ACC112 (cell line): ENCODE measurements around the gene WNT9A.

ENCODE experiments used
- H2AFZ ChIP-seq: fragments of 200-600 bp; sonication (generic); one replicate; pipeline ENCODE4 v1.6.0; 2017; ENCODE audit warnings: antibody characterized with exemption, low read length; ENCODE audit not compliant: unreplicated experiment
- H3K27ac ChIP-seq: fragments of 200-600 bp; sonication (generic); 2 replicates; pipeline ENCODE4 v1.5.1; 2014; ENCODE audit warnings: low read depth, mild to moderate bottlenecking, antibody characterized with exemption, low read length, moderate library complexity
- H3K27me3 ChIP-seq: fragments of 200-600 bp; sonication (generic); 2 replicates; pipeline ENCODE4 v1.6.1; 2014; ENCODE audit warnings: mild to moderate bottlenecking, antibody characterized with exemption, low read length, moderate library complexity, mixed read lengths; ENCODE audit not compliant: insufficient read depth
- H3K36me3 ChIP-seq: fragments of 200-600 bp; sonication (generic); 2 replicates; pipeline ENCODE4 v1.6.1; 2016; ENCODE audit warnings: mild to moderate bottlenecking, antibody characterized with exemption, low read length, moderate library complexity, mixed read lengths; ENCODE audit not compliant: insufficient read depth
- H3K4me1 ChIP-seq: fragments of 200-600 bp; sonication (generic); one replicate; pipeline ENCODE4 v1.6.1; 2016; ENCODE audit warnings: low read length, mixed read lengths; ENCODE audit not compliant: insufficient read depth, unreplicated experiment, control insufficient read depth
- H3K4me3 ChIP-seq: fragments of 200-600 bp; sonication (generic); 2 replicates; pipeline ENCODE4 v1.5.1; 2014; ENCODE audit warnings: mild to moderate bottlenecking, low read depth, low read length
- H3K79me2 ChIP-seq: fragments of 200-600 bp; sonication (generic); one replicate; pipeline ENCODE4 v1.6.0; 2016; ENCODE audit warnings: low read length; ENCODE audit not compliant: control insufficient read depth, unreplicated experiment, insufficient read depth

Gene WNT9A

DNA sequence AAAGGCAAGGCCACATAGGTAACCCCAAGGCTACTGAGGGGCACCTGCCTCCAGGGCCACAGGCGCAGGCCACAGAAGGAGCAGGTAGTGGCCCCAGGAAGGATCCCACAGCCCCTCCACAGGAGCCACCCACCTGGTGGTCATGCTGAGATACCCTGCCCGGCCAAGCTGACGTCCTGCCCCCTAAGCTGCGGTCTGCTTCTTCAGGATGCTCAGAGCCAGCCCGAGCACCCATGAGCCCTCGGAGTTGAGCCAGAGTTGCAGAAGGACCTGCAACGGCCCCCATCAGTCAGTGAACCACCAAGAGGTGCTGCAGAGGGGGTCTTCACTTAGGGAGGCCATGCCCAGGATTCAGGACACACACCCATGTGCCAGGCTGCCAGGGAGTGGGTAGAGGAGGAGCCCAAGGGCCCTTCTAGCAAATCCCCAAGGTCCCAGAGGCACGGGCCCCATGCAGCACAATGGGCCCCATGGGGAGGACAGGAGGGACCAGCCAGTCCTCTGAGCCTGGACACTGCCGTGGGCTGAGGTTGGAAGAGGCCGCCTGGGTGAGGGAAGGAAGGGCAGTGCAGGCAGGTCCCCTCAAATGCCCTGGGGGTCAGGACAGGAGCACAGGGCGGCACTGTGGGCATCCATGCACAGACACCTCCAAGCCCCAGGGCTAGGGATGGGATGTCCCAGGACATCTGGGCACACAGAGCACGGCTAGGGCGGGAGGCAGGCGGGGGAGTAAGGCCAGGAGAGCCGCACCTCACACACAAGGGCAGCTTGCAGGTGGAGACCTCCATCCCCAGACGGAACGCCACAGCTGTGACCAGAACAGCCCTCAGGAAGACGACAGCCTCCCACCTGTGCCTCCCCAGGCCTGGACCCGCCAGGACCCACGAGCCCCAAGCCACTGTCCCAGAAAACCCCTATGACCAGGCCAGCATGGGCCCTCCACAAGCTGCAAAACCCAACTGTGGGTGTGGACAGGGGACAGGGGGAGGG lies 20.5 kb downstream of the WNT9A start:
- Histone ChIP-seq H3K4me1 (no peaks in the 10 kb centered on the region), H3K27ac (no peak overlapping the region), H3K79me2 (no peaks in the 10 kb centered on the region), H3K4me3 (no peak overlapping the region), H3K36me3 (no peaks in the 10 kb centered on the region), H3K27me3 (0 out of 2 replicates have a peak, but pooled peaks cover 3% of the 10 kb centered on the region), H2AFZ (no peak overlapping the region)

- Histone ChIP-seq H3K79me2 (no peaks in the 10 kb centered on the region), H3K4me1 (no peaks in the 10 kb centered on the region), H2AFZ (no peak overlapping the region), H3K36me3 (no peaks in the 10 kb centered on the region), H3K4me3 (no peak overlapping the region), H3K27me3 (0 out of 2 replicates have a peak, but pooled peaks cover 2% of the 10 kb centered on the region), H3K27ac (no peak overlapping the region)
Observed at GRCh38 chr1:227926216-227926791, 21.4 kb downstream of the WNT9A start.

- H3K4me1 ChIP-seq: no peaks in the 10 kb centered on the region
- H3K79me2 ChIP-seq: no peaks in the 10 kb centered on the region
- H3K36me3 ChIP-seq: no peaks in the 10 kb centered on the region
- H2AFZ ChIP-seq: no peak overlapping the region
- H3K27ac ChIP-seq: no peak overlapping the region
- no peaks in the 10 kb centered on the region for H3K27me3 ChIP-seq
- no peak overlapping the region for H3K4me3 ChIP-seq
Observed at GRCh38 chr1:227925582-227926198, 22.0 kb downstream of the WNT9A start.

DNA sequence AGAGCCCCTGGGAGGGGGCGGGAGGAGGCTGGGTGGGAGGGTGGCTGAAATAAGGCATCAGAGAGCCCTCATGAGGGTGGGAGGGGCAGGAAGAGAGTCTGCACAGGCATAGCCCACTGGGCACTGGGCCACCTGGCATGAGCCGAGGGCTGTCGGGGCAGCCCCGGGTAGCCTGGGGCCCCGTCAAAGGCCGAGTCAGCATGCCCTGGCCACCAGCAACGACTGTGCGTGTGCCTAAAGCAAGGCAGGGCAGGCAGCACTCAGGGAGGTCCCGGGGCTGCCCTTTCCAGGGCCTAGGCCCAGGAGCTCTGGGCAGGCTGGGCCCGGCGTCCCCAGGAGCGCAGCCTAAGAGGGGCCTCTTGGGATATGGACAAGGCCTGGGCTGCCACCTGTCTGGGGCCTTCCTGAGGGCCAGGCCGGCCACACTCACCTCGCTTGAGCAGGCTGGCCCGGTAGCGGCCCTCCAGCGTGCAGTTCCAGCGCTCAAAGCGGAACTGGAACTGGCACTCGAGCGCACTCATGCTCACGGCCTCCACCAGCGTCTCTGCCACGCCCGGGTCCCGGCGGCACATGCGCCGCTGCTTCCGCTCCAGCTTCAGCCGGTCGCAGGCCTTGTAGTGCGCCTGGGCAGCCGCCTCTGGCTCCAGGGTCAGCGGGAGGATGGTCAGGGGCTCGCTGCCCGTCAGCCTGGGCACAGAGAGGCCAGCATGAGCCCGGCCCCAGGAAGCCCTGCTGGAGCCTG lies 22.7 kb downstream of the WNT9A start:
- Histone ChIP-seq H3K4me3 (no peak overlapping the region), H3K27me3 (no peaks in the 10 kb centered on the region), H3K79me2 (no peaks in the 10 kb centered on the region), H3K27ac (no peak overlapping the region), H2AFZ (no peak overlapping the region), H3K4me1 (no peaks in the 10 kb centered on the region), H3K36me3 (no peaks in the 10 kb centered on the region)

DNA sequence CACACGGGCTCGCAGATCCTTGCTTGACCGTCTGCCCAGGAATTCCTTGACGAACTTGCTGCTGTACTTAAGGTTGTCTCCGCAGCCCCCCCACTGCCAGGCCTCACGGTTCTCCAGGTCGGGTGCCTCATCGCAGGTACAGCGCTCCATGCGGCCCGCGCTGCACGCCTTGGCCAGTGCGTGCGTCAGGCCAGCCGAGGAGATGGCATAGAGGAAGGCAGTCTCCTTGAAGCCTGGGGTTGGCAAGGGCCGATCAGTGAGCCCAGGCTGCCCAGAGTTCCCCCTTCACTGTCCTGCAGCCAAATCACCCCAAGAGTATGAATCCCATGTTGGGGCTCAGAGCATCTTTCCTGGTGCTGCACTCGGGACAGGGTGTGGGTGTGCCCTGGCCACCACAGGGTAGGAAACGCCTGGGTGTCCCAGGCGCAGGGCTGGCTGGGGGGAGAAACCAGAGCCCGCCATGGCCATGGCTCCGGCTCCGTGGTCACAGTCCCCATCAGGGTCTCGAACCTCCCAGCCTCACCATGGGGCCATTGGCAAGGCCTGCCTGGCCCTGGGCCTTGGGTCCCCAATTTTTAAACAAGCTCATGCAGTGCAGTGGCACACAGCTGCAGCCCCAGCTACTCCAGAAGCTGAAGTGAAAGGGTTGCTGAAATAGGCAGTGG lies 23.4 kb downstream of the WNT9A start:
- Histone ChIP-seq H3K79me2 (no peaks in the 10 kb centered on the region), H3K4me1 (no peaks in the 10 kb centered on the region), H3K27me3 (no peaks in the 10 kb centered on the region), H3K27ac (no peak overlapping the region), H3K4me3 (no peak overlapping the region), H2AFZ (no peak overlapping the region), H3K36me3 (no peaks in the 10 kb centered on the region)

GRCh38 chr1:227923353-227924167 lies 24.2 kb downstream of the WNT9A start:
- H2AFZ ChIP-seq: no peak overlapping the region
- H3K79me2 ChIP-seq: no peaks in the 10 kb centered on the region
- H3K27ac ChIP-seq: no peak overlapping the region
- no peak overlapping the region for H3K4me3 ChIP-seq
- H3K4me1 ChIP-seq: no peaks in the 10 kb centered on the region
- H3K36me3 ChIP-seq: no peaks in the 10 kb centered on the region
- no peaks in the 10 kb centered on the region for H3K27me3 ChIP-seq

GRCh38 chr1:227922501-227923352 lies 25.0 kb downstream of the WNT9A start:
- Histone ChIP-seq H3K27me3 (no peaks in the 10 kb centered on the region), H3K79me2 (no peaks in the 10 kb centered on the region), H3K27ac (no peak overlapping the region), H3K36me3 (no peaks in the 10 kb centered on the region), H2AFZ (no peak overlapping the region), H3K4me3 (no peak overlapping the region), H3K4me1 (no peaks in the 10 kb centered on the region)

DNA sequence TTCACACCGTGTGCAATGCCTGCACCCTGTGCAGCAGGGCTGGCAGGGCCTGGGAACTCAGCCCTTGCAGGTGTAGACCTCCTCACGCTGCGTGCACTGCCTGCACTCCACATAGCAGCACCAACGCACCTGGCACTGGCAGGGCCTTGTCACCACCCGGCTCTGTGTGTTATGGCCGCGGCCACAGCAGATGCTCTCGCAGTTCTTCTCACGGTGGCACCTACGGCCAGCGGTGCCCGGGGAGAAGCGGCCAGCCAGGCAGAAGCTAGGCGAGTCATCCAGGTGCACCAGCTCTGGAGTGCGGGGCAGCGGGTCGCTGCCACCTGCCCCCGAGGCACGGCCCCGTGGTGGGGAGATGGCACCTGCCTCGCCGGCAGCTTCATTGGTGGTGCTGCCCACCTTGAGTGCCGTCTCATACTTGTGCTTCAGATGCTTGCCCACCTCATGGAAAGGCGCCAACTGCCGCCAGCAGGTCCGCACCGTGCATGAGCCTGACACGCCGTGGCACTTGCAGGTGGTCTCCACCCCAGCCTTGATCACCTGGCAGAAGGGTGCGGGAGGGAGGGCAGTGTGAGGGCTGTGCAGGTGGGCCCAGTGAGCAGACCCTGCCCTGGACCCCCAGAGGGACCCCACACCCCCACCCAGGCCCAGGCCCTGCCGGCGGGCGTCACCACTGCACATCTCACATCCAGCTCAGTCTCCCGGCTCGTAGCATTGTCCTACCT lies 26.1 kb downstream of the WNT9A start:
- Histone ChIP-seq H2AFZ (no peak overlapping the region), H3K27ac (no peak overlapping the region)

More for the DNA sequence above, 26.1 kb downstream of the WNT9A start:
- no peaks in the 10 kb centered on the region for H3K4me1 ChIP-seq
- H3K79me2 ChIP-seq: no peaks in the 10 kb centered on the region
- no peak overlapping the region for H3K4me3 ChIP-seq
- no peaks in the 10 kb centered on the region for H3K36me3 ChIP-seq
- H3K27me3 ChIP-seq: no peaks in the 10 kb centered on the region
